GM21423 (cell line): ENCODE measurements around the gene CDX1.

Experiments used
- ATAC-seq: cut with Tn5 transposase; IDR thresholded peaks from one replicate; pipeline ENCODE4 v1.9.1; 2021; ENCODE audit warnings: mild to moderate bottlenecking, moderate library complexity; ENCODE audit not compliant: unreplicated experiment

CDX1 gene

DNA sequence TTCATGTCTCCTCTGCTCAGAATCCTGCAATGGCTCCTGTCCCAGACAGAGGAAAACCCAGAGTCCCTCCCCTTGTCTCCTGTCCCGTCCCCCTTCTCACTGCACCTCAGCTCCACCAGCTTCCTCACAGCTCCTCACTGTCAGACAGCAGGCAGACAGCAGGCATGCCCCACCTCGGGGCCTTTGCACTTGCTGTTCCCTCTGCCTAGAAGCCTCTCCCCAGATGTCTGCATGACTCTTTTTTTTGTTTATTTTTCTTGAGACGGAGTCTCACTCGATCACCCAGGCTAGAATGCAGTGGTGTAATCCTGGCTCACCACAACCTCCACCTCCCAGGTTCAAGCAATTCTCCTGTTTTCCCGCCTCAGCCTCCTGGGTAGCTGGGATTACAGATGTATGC lies 14.4 kb downstream of the CDX1 start:
- ATAC-seq: no peak

- no peak for ATAC-seq
These were observed 15.4 kb downstream of the CDX1 start for GRCh38 chr5:150181766-150182545.

DNA sequence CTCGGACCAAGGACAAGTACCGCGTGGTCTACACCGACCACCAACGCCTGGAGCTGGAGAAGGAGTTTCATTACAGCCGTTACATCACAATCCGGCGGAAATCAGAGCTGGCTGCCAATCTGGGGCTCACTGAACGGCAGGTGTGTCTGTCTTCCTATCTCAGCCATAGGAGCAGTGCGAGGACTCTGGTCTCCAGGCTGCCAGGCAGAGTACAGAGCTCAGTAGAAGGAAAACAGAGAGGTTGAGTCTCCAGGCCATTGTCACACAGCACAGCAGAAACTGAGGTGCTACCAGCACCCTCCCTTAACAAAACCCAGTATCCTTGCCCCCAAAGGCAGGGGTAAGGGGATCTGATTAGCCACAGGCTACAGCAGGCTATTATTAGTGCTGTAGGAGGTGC lies 16.2 kb downstream of the CDX1 start:
- no peak for ATAC-seq

- ATAC-seq: no peak
These were observed 16.9 kb downstream of the CDX1 start for GRCh38 chr5:150183436-150183835.

GRCh38 chr5:150184006-150184405 lies 17.4 kb downstream of the CDX1 start:
- no peak for ATAC-seq

GRCh38 chr5:150184990-150185912 lies 18.7 kb downstream of the CDX1 start:
- no peak for ATAC-seq

DNA sequence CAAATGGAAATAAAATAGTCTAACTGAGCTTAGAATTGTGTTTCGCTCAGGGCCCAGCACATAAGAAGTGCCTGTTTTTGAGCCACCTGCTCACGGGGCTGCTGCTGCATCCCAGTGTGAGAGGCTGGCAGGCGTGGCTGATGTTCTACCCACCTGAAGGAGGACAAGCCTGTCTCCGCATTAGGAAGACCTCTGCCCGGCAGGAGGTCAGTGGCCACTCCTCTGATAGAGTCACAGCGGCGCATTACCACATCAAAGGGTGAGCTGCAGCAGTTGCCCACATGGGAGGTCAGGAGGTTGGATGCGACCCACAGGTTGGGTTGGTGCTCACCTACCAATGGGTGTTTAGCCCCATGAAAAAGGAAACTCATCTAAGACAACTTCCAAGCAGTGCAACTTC lies 19.6 kb downstream of the CDX1 start:
- no peak for ATAC-seq

- ATAC-seq: no peak
These were observed 20.3 kb downstream of the CDX1 start for GRCh38 chr5:150186897-150187296.

DNA sequence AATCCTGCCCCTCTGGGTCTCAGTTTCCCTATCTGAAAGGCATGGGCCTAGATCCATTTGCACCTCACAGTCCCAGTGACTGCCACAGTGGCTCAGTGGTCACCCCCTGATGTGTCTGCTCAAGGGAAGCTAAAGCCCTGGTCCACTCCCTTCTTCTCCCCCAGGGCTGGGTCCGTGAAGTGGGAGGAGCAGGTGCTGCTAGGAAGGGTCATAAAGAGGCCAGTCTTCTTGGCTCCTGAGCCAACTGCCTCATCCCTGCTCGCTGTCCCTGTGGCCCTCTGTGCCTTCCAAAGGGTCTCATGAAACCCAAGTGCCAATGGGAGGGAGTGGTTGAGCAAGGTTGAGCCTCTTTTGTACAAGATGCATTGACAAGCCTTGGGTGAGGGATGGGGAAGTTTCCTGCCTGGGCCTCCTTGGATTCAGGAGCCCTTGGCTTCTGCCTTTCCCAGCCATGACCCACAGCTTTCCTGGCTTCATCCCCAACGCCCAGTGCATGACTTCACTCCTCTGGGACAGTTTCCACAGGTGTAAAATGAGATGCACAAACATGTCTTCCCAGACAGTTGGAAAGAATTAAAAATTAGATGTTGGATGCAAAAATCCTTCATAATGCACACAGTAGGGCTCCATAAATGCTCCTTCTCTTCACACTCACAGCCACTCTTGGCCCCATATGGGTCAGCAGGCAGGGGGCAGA lies 21.7 kb downstream of the CDX1 start:
- ATAC-seq: no peak

DNA sequence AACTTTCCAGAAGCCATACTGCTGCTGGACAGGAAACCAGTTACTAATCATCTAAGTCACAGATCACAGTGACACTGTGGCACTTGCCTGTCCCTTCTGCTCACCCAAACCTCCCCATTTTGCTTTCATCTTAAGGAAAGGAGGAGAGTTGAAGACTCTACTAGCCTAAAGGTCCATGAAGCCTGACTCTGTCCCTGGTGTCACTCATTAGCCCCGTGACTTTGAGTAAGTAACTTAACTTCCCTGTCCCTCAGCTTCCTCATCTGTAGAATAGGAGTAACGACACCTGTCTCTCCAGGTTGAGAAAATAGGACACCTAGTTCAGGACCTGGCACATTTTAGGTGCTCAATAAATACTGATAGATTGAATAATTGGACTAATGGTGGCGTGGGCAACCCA lies 22.7 kb downstream of the CDX1 start:
- no peak for ATAC-seq

GRCh38 chr5:150189728-150190502 lies 23.3 kb downstream of the CDX1 start, which contains the start of gene SLC6A7:
TSS of gene SLC6A7 (plus strand) at chr5:150190062. CDS start at chr5:150190328, 266 bp downstream.
- no peak for ATAC-seq

DNA sequence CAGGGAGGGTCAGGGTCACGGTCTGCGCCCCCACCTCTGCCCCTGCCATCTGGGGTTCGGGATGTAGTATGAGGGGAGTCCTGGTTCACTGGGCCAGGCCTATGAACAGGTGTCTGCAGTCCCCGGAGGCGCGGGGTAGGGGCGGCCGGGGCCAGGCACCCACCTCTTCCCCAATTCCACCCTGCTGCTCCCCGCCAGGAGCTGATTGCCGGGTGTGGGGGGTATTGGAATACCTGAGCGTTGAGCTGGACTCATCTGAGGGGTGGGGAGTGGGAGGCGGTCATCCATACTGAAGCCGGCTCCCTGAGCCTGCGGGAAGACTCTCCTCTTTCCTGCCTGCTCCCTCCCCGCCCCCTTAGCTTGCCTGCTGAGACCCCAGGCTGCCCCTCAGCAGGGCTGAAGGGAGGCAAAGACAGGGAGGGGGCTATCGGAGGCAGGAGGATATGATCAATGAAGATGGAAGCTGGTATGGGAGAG lies 24.0 kb downstream of the CDX1 start:
- no peak for ATAC-seq

DNA sequence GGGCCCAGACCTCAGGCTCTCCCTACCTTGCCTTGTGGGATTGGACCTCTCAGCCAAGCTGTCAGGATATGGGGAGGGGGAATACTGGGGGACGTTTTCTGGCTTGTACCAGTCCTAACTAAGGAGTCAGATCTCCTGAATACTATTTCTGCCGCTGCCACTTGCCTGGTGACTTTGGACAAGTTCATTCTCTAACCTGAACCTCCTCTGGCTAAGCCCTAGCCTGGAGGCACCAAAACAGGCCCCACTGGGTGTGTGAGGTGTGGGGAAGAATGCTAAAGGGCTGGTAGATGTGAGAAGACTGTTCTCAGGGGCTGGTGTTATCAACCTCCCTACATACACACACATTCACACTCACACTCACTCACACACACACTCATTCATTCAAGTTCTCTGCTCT lies 24.4 kb downstream of the CDX1 start:
- no peak for ATAC-seq

- ATAC-seq: no peak
These were observed 25.9 kb downstream of the CDX1 start for GRCh38 chr5:150192462-150192861.

DNA sequence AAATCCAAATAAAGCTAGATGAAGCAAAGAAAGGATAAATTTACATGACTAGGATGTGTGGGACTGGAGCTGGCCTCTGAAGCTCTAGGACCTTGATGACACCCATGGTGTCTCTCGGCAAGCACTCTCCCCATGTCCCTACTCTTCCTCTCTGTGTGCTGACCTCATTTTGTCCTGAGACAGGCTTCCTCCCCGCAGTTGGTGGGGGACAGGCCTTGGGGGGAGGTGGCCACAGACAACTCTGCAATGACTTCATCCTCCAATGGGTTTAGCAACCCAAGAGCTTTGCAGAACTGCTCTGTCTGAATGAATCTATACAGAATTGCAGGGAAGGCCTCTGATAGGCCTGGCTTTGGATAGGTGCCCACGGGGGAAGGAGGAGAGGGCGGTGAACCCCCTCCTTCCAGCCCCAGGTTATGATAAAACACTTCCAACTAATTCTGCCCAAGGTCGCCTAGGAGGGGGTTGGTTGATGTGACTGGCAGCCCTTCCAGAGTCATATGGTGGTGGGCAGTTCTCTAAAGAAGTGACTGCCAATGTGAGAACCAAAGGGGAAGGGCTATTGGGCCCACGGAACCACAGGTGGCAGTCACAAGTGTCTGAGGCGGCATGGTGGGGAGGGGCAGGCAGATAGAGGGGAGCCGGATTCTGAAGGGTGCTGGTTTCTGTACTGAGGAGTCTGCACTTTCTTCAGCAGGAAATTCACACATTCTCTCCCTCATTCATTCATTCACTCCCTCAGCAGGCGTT lies 29.3 kb downstream of the CDX1 start:
- no peak for ATAC-seq

DNA sequence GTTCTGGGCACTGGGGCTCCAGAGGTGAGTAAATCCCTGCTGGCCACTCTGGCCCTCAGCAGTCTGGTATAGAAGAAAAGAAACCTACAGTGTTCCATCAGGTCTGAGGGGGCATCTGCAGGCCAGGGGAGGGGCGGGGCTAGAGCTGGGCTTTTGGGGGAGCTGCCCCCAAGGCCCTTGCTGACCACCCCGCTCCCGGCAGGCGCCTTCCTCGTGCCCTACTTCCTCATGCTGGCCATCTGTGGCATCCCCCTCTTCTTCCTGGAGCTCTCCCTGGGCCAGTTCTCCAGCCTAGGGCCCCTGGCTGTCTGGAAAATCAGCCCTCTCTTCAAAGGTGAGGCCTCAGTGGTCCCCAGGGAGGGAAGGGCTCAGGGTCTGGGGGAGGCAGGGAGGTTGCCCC lies 29.9 kb downstream of the CDX1 start:
- ATAC-seq: no peak

- no peak for ATAC-seq
These were observed 30.4 kb downstream of the CDX1 start for GRCh38 chr5:150196986-150197385.

DNA sequence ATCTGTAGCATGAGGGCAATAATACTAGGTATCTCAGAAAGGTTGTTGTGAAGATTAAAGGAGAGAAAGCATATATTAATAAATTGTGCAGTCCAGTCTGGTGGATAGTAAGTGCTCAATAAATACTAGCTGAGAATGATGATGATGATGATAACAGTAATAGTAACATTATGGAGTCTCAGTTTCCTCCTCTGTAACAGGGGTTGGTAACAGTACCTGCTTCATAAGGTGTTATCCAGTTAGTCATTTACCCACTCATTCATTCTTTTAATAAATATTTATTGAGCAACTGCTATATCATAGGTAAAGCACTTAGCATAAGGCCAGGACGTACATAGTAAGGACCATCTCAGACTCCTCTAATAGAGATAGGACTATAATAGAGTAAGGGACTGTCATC lies 30.9 kb downstream of the CDX1 start:
- ATAC-seq: no peak

DNA sequence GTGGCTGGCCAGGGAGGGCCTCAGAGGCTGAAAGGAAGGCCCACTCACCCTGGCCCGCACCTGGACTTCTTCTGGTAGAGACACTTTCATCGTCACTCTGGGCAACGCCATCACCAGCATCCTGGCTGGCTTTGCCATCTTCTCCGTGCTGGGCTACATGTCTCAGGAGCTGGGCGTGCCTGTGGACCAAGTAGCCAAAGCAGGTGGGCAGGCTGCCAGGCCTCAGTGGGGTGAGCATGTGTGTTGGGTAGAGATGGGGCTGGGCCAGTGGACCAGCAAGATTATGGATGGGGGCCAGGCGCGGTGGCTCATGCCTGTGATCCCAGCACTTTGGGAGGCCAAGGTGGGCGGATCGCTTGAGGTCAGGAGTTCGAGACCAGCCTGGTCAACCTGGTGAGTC lies 35.9 kb downstream of the CDX1 start:
- no peak for ATAC-seq
